ENCODE measurements around the gene FOXO6.

Gene FOXO6

GRCh38 chr1:41384579-41384978 is 23.3 kb downstream of the FOXO6 start:
- no peak overlapping the region for H3K9ac ChIP-seq (ENCODE audit: low read depth in 1 of 2, low read length in 2 of 2)
- peaks cover 6 to 28% of the 10 kb centered on the region in 2 donors for H3K4me1 ChIP-seq (ENCODE audit: control insufficient read depth in 2 of 2, insufficient read depth in 2 of 2, low read length in 2 of 2)
- no peaks in the 10 kb centered on the region for H3K36me3 ChIP-seq (ENCODE audit: control insufficient read depth in 2 of 2, insufficient read depth in 2 of 2, low read length in 2 of 2)
- no peaks in the 10 kb centered on the region for H3K9me3 ChIP-seq (ENCODE audit: control insufficient read depth in 2 of 2, low read length in 2 of 2)
- H3K27ac ChIP-seq (ENCODE audit: low read depth in 2 of 2, low read length in 2 of 2) = no peak overlapping the region
- no peak overlapping the region for H3K4me3 ChIP-seq (ENCODE audit: low read length in 2 of 2)
- H3K27me3 ChIP-seq (ENCODE audit: control insufficient read depth in 2 of 2, insufficient read depth in 2 of 2, low read length in 2 of 2) = peaks cover 10 to 28% of the 10 kb centered on the region in 2 donors

- Histone ChIP-seq H3K36me3 (ENCODE audit: control insufficient read depth in 2 of 2, insufficient read depth in 2 of 2, low read length in 2 of 2) (no peaks in the 10 kb centered on the region), H3K9me3 (ENCODE audit: control insufficient read depth in 2 of 2, low read length in 2 of 2) (no peaks in the 10 kb centered on the region), H3K4me3 (ENCODE audit: low read length in 2 of 2) (no peak overlapping the region), H3K27me3 (ENCODE audit: control insufficient read depth in 2 of 2, insufficient read depth in 2 of 2, low read length in 2 of 2) (peaks cover 7 to 25% of the 10 kb centered on the region in 2 donors), H3K27ac (ENCODE audit: low read depth in 2 of 2, low read length in 2 of 2) (no peak overlapping the region), H3K4me1 (ENCODE audit: control insufficient read depth in 2 of 2, insufficient read depth in 2 of 2, low read length in 2 of 2) (peaks cover 6 to 24% of the 10 kb centered on the region in 2 donors), H3K9ac (ENCODE audit: low read depth in 1 of 2, low read length in 2 of 2) (no peak overlapping the region)
Measured at GRCh38 chr1:41385398-41386195, 24.4 kb downstream of the FOXO6 start.

GRCh38 chr1:41386196-41386663 is 25.0 kb downstream of the FOXO6 start:
- Histone ChIP-seq H3K27ac (ENCODE audit: low read depth in 2 of 2, low read length in 2 of 2) (no peak overlapping the region), H3K27me3 (ENCODE audit: control insufficient read depth in 2 of 2, insufficient read depth in 2 of 2, low read length in 2 of 2) (peaks cover 7 to 19% of the 10 kb centered on the region in 2 donors), H3K36me3 (ENCODE audit: control insufficient read depth in 2 of 2, insufficient read depth in 2 of 2, low read length in 2 of 2) (no peaks in the 10 kb centered on the region), H3K9ac (ENCODE audit: low read depth in 1 of 2, low read length in 2 of 2) (no peak overlapping the region), H3K4me3 (ENCODE audit: low read length in 2 of 2) (no peak overlapping the region), H3K4me1 (ENCODE audit: control insufficient read depth in 2 of 2, insufficient read depth in 2 of 2, low read length in 2 of 2) (peaks cover 6 to 21% of the 10 kb centered on the region in 2 donors), H3K9me3 (ENCODE audit: control insufficient read depth in 2 of 2, low read length in 2 of 2) (no peaks in the 10 kb centered on the region)

GRCh38 chr1:41387667-41388091 is 26.4 kb downstream of the FOXO6 start:
- Histone ChIP-seq H3K4me3 (ENCODE audit: low read length in 2 of 2) (no peak overlapping the region), H3K9ac (ENCODE audit: low read depth in 1 of 2, low read length in 2 of 2) (no peak overlapping the region), H3K27ac (ENCODE audit: low read depth in 2 of 2, low read length in 2 of 2) (no peak overlapping the region)

GRCh38 chr1:41388510-41388909 is 27.3 kb downstream of the FOXO6 start:
- H3K9ac ChIP-seq (ENCODE audit: low read depth in 1 of 2, low read length in 2 of 2) = no peak overlapping the region
- H3K4me1 ChIP-seq (ENCODE audit: control insufficient read depth in 2 of 2, insufficient read depth in 2 of 2, low read length in 2 of 2) = peaks cover 6 to 14% of the 10 kb centered on the region in 2 donors
- H3K4me3 ChIP-seq (ENCODE audit: low read length in 2 of 2) = no peak overlapping the region
- H3K36me3 ChIP-seq (ENCODE audit: control insufficient read depth in 2 of 2, insufficient read depth in 2 of 2, low read length in 2 of 2) = no peaks in the 10 kb centered on the region
- no peaks in the 10 kb centered on the region for H3K9me3 ChIP-seq (ENCODE audit: control insufficient read depth in 2 of 2, low read length in 2 of 2)
- no peak overlapping the region for H3K27ac ChIP-seq (ENCODE audit: low read depth in 2 of 2, low read length in 2 of 2)
- H3K27me3 ChIP-seq (ENCODE audit: control insufficient read depth in 2 of 2, insufficient read depth in 2 of 2, low read length in 2 of 2) = peaks cover 6 to 11% of the 10 kb centered on the region in 2 donors

More at GRCh38 chr1:41387667-41388091, 26.4 kb downstream of the FOXO6 start:
- peaks cover 6 to 14% of the 10 kb centered on the region in 2 donors for H3K4me1 ChIP-seq (ENCODE audit: control insufficient read depth in 2 of 2, insufficient read depth in 2 of 2, low read length in 2 of 2)
- H3K9me3 ChIP-seq (ENCODE audit: control insufficient read depth in 2 of 2, low read length in 2 of 2) = no peaks in the 10 kb centered on the region
- peaks cover 7 to 15% of the 10 kb centered on the region in 2 donors for H3K27me3 ChIP-seq (ENCODE audit: control insufficient read depth in 2 of 2, insufficient read depth in 2 of 2, low read length in 2 of 2)
- H3K36me3 ChIP-seq (ENCODE audit: control insufficient read depth in 2 of 2, insufficient read depth in 2 of 2, low read length in 2 of 2) = no peaks in the 10 kb centered on the region

- Histone ChIP-seq H3K9ac (ENCODE audit: low read depth in 1 of 2, low read length in 2 of 2) (no peak overlapping the region), H3K9me3 (ENCODE audit: control insufficient read depth in 2 of 2, low read length in 2 of 2) (no peaks in the 10 kb centered on the region), H3K36me3 (ENCODE audit: control insufficient read depth in 2 of 2, insufficient read depth in 2 of 2, low read length in 2 of 2) (no peaks in the 10 kb centered on the region), H3K27me3 (ENCODE audit: control insufficient read depth in 2 of 2, insufficient read depth in 2 of 2, low read length in 2 of 2) (peaks cover 3 to 6% of the 10 kb centered on the region in 2 donors), H3K27ac (ENCODE audit: low read depth in 2 of 2, low read length in 2 of 2) (no peak overlapping the region), H3K4me3 (ENCODE audit: low read length in 2 of 2) (no peak overlapping the region), H3K4me1 (ENCODE audit: control insufficient read depth in 2 of 2, insufficient read depth in 2 of 2, low read length in 2 of 2) (peaks cover 6 to 11% of the 10 kb centered on the region in 2 donors)
Measured at GRCh38 chr1:41389009-41389408, 27.8 kb downstream of the FOXO6 start.

- H3K4me1 ChIP-seq (ENCODE audit: control insufficient read depth in 2 of 2, insufficient read depth in 2 of 2, low read length in 2 of 2) = peaks cover 6 to 11% of the 10 kb centered on the region in 2 donors
- no peak overlapping the region for H3K9ac ChIP-seq (ENCODE audit: low read depth in 1 of 2, low read length in 2 of 2)
- H3K27ac ChIP-seq (ENCODE audit: low read depth in 2 of 2, low read length in 2 of 2) = no peak overlapping the region
- H3K4me3 ChIP-seq (ENCODE audit: low read length in 2 of 2) = no peak overlapping the region
- H3K27me3 ChIP-seq (ENCODE audit: control insufficient read depth in 2 of 2, insufficient read depth in 2 of 2, low read length in 2 of 2) = peaks cover 0 to 1% of the 10 kb centered on the region in 2 donors
- H3K36me3 ChIP-seq (ENCODE audit: control insufficient read depth in 2 of 2, insufficient read depth in 2 of 2, low read length in 2 of 2) = no peaks in the 10 kb centered on the region
- H3K9me3 ChIP-seq (ENCODE audit: control insufficient read depth in 2 of 2, low read length in 2 of 2) = no peaks in the 10 kb centered on the region
Measured at GRCh38 chr1:41390166-41390565, 28.9 kb downstream of the FOXO6 start.

GRCh38 chr1:41390573-41390972 is 29.3 kb downstream of the FOXO6 start:
- H3K36me3 ChIP-seq (ENCODE audit: control insufficient read depth in 2 of 2, insufficient read depth in 2 of 2, low read length in 2 of 2) = no peaks in the 10 kb centered on the region
- no peak overlapping the region for H3K4me3 ChIP-seq (ENCODE audit: low read length in 2 of 2)
- H3K9ac ChIP-seq (ENCODE audit: low read depth in 1 of 2, low read length in 2 of 2) = no peak overlapping the region
- H3K27ac ChIP-seq (ENCODE audit: low read depth in 2 of 2, low read length in 2 of 2) = no peak overlapping the region
- peaks cover 0 to 3% of the 10 kb centered on the region in 2 donors for H3K27me3 ChIP-seq (ENCODE audit: control insufficient read depth in 2 of 2, insufficient read depth in 2 of 2, low read length in 2 of 2)
- no peaks in the 10 kb centered on the region for H3K9me3 ChIP-seq (ENCODE audit: control insufficient read depth in 2 of 2, low read length in 2 of 2)
- H3K4me1 ChIP-seq (ENCODE audit: control insufficient read depth in 2 of 2, insufficient read depth in 2 of 2, low read length in 2 of 2) = peaks cover 6 to 11% of the 10 kb centered on the region in 2 donors

- Histone ChIP-seq H3K4me3 (ENCODE audit: low read length in 2 of 2) (no peak overlapping the region), H3K4me1 (ENCODE audit: control insufficient read depth in 2 of 2, insufficient read depth in 2 of 2, low read length in 2 of 2) (peaks cover 6 to 10% of the 10 kb centered on the region in 2 donors), H3K27ac (ENCODE audit: low read depth in 2 of 2, low read length in 2 of 2) (no peak overlapping the region), H3K36me3 (ENCODE audit: control insufficient read depth in 2 of 2, insufficient read depth in 2 of 2, low read length in 2 of 2) (no peaks in the 10 kb centered on the region), H3K9me3 (ENCODE audit: control insufficient read depth in 2 of 2, low read length in 2 of 2) (no peaks in the 10 kb centered on the region), H3K27me3 (ENCODE audit: control insufficient read depth in 2 of 2, insufficient read depth in 2 of 2, low read length in 2 of 2) (peaks cover 6 to 10% of the 10 kb centered on the region in 2 donors), H3K9ac (ENCODE audit: low read depth in 1 of 2, low read length in 2 of 2) (no peak overlapping the region)
Measured at GRCh38 chr1:41391834-41392527, 30.7 kb downstream of the FOXO6 start.

GRCh38 chr1:41392528-41392924 is 31.3 kb downstream of the FOXO6 start:
- Histone ChIP-seq H3K36me3 (ENCODE audit: control insufficient read depth in 2 of 2, insufficient read depth in 2 of 2, low read length in 2 of 2) (no peaks in the 10 kb centered on the region), H3K27me3 (ENCODE audit: control insufficient read depth in 2 of 2, insufficient read depth in 2 of 2, low read length in 2 of 2) (peaks cover 6 to 10% of the 10 kb centered on the region in 2 donors), H3K4me3 (ENCODE audit: low read length in 2 of 2) (no peak overlapping the region), H3K4me1 (ENCODE audit: control insufficient read depth in 2 of 2, insufficient read depth in 2 of 2, low read length in 2 of 2) (peaks cover 4 to 5% of the 10 kb centered on the region in 2 donors), H3K27ac (ENCODE audit: low read depth in 2 of 2, low read length in 2 of 2) (no peak overlapping the region), H3K9me3 (ENCODE audit: control insufficient read depth in 2 of 2, low read length in 2 of 2) (no peaks in the 10 kb centered on the region), H3K9ac (ENCODE audit: low read depth in 1 of 2, low read length in 2 of 2) (no peak overlapping the region)

Data from mucosa of rectum (tissue), 2 donors.